Activated T-cell treated with anti-CD3 and anti-CD28 coated beads, Interleukin-2, amount 50 U/mL, for 4 hours (primary cell): ENCODE data around the gene CACNA1S. TPM values are rescaled to one million over a fixed set of nuclear protein-coding genes. Genes with fewer than 3 reads are reported as not detected.

Source experiments
- ATAC-seq, 2 donors: fragments of 200-7000 bp; cut with Tn5 transposase; one replicate each; pipeline ENCODE4 v1.10.0; 2021
- DNase-seq: peaks from one replicate; pipeline ENCODE4 v3.0.0-alpha.2; 2020
- H3K27me3 Mint-ChIP-seq: one replicate; pipeline ENCODE4 v1.8.0; 2021; ENCODE audit warnings: low read depth, mixed read lengths
- H3K36me3 Mint-ChIP-seq: one replicate; pipeline ENCODE4 v1.8.0; 2022; ENCODE audit warnings: mixed read lengths; ENCODE audit not compliant: insufficient read depth
- H3K4me1 Mint-ChIP-seq: one replicate; pipeline ENCODE4 v1.8.0; 2021; ENCODE audit warnings: low read depth, mixed read lengths
- H3K4me3 Mint-ChIP-seq: one replicate; pipeline ENCODE4 v1.8.0; 2021; ENCODE audit warnings: mild to moderate bottlenecking, moderate library complexity, mixed read lengths
- H3K9me3 Mint-ChIP-seq: one replicate; pipeline ENCODE4 v1.8.0; 2021; ENCODE audit warnings: mixed read lengths
- total RNA-seq, 3 donors: library from RNA; stranded (reverse); gene quantifications; one replicate each; pipeline ENCODE4 v1.2.1, GENCODE V29; 2021

The CACNA1S gene
- total RNA-seq, 3 donors from 2014 or later: not detected

DNA sequence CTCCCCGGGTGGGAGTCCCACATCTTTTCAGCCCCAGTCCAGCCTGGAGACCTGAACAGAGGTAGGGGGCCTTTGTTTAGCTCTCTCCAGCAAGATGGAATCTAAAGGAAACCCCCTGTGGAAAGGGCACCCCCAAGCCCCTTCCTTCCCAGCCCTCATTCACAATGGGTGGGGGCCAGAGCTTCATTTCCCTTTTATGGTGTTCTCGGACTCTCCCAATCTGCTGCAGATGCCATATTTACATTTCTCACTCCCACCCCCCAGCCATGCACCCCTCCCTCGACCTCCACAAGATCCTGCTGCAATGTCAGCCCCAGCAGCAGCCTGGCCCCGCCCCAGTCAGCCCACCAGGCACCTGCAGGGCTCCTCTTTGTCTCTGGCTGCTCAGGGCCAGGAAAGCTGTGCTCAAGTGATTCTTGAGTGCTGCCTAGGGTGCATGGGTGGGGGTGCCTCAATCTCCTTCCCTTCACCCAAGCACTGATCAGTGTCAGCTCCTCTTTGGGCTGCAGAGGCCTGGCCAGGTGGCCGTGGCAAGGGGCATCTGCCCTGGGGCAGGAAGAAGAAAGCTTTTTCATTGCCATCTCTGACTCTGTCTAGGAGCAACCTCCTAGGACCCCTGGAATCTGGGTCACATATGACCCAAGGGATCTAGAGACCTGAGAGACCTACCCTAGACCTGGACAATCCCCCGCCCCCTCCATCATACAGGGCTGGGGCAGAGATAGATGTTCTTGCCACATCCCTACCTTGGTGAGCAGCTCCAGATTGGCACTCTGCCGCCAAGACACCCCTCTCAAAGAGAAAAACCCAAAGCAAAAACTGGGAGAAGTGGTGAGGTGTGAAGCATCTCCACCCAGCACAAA lies 90.4 kb downstream of the CACNA1S start:
- no peak for DNase-seq
- no peaks in the 10 kb centered on the region for H3K27me3 Mint-ChIP-seq
- no peaks in the 10 kb centered on the region for H3K9me3 Mint-ChIP-seq
- H3K4me3 Mint-ChIP-seq: peak overlapping the region; percentile 96
- no peak for ATAC-seq
- peaks cover 7% of the 10 kb centered on the region for H3K36me3 Mint-ChIP-seq
- peaks cover 80% of the 10 kb centered on the region for H3K4me1 Mint-ChIP-seq

DNA sequence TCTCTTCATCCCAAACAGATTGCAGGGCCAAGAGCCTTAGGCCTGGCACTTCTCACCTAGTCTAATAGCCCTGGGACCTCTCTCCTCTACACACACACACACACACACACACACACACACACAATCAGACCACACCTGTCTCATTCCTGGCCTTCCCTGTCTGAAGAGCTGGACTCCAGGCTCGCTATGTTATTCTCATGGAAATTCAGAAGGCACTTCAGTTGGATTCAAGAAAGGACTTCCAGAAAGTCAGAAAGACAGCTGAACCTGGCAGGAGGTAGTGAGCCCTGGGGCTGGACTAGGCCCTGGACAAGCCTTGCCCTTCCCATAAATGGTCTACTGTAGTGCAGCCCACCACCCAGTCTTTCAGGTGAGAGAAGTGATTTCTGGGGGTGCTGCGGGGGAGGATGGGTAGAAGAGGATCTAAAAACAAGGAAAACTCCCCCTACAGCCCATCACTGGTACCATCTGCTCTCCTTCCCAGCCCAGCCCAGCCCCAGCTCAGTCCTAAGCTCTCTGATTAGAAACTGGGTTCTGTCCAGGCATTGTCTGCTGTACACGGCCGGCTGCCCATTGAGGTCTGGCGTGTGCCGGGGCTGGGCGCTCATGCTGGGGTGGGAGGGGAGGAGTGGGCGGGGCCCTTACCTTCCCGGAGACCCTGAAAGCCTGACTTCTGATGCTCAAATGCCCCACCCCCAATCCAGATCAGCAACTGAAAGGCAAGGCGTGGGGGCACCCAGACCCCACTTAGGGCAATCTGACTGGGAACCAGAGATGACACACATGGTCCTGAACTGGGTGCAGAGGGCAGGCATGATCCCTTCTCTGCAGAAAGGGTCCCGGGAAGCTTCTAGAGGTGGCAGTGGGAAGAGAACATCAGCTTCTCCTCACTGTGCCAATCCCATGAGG lies 91.3 kb downstream of the CACNA1S start:
- no peak for ATAC-seq
- H3K4me1 Mint-ChIP-seq: peaks cover 80% of the 10 kb centered on the region
- peak overlapping the region; percentile 96 for H3K4me3 Mint-ChIP-seq
- no peaks in the 10 kb centered on the region for H3K9me3 Mint-ChIP-seq
- peaks cover 7% of the 10 kb centered on the region for H3K36me3 Mint-ChIP-seq
- peak; percentile 32 for DNase-seq
- H3K27me3 Mint-ChIP-seq: no peaks in the 10 kb centered on the region

DNA sequence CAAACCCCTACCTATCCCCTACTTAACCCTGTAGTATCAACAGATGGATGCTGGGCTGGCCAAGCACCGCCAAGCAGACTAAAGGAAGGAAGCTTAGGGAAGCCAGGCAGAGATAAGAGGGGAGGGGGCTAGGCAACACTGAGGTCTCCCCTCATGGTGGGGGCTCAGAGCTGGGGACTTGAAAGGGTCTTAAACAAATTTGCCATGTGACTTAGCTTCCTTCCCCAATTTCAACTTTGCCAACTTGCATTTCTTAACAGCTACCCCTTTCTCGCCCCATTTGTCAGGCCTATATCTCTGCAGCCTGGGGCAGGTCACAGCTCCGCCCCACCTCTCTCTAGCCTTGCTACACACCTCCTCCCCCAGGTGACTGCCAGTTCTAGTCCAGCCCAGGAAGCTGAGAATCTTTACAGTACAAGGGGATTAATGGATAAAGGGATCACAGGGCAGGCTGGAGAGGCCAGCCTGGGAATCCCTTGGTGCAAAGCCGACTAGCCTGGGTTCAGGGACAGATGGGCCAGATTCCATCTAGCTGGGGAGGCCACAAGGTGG lies 92.1 kb downstream of the CACNA1S start:
- peaks cover 79% of the 10 kb centered on the region for H3K4me1 Mint-ChIP-seq
- no peak for ATAC-seq
- peak overlapping the region; percentile 96 for H3K4me3 Mint-ChIP-seq
- no peaks in the 10 kb centered on the region for H3K27me3 Mint-ChIP-seq
- H3K36me3 Mint-ChIP-seq: peaks cover 7% of the 10 kb centered on the region
- no peak for DNase-seq
- no peaks in the 10 kb centered on the region for H3K9me3 Mint-ChIP-seq

DNA sequence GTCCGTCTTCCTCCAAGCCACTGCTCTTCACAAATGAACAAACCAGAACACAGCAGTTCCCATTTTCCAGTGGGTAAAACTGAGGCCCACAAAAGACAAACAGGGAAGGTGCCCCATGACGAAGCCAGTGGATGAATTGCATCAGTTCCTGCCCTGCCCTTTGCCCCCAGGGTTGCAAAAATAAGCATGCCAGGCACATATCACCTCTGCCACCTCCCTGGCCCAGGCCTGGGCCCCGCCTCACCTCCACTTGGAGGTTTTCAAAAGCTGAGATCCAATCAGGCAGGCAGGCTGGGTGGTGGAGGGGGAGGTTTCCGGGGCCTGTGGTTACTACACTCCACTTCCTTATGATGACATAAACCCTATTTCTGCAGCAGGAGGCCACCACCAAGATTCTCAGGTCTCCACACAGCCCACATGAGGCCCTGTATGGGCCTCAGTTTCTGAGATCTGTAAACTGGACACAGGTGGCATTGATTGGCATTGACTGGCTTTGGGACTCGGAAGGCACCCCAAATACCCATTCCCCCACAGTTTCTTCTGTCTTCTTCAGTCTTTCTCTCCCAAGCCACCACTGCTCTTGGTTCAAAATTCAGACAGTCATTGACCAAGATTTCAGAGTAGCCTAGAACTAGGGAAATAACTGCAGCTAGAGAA lies 92.8 kb downstream of the CACNA1S start:
- H3K27me3 Mint-ChIP-seq: no peaks in the 10 kb centered on the region
- peaks cover 7% of the 10 kb centered on the region for H3K36me3 Mint-ChIP-seq
- peak; percentile 61 to 69 for ATAC-seq
- H3K4me1 Mint-ChIP-seq: peaks cover 83% of the 10 kb centered on the region
- peak; percentile 86 for DNase-seq
- peak overlapping the region; percentile 96 for H3K4me3 Mint-ChIP-seq
- H3K9me3 Mint-ChIP-seq: no peaks in the 10 kb centered on the region

DNA sequence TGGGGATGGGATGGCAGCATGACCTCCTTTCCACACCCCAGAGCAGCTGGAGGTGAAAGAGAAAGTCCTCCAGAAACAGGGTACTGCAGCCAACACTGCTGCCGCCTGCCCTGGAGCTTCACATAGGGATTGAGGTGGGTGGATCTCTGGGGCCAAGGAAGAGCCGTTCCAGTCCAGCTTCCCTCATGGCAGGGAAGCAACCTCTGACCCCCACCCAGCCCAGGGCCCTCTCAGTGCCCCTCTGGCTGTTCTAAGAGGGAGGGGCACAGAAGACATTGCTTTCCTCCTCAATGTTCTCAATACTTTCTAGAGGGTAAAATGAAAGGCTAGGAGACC lies 94.4 kb downstream of the CACNA1S start:
- H3K27me3 Mint-ChIP-seq: no peaks in the 10 kb centered on the region
- no peak for DNase-seq
- no peak for ATAC-seq
- H3K9me3 Mint-ChIP-seq: no peaks in the 10 kb centered on the region
- H3K4me1 Mint-ChIP-seq: peaks cover 91% of the 10 kb centered on the region
- H3K36me3 Mint-ChIP-seq: peaks cover 7% of the 10 kb centered on the region
- peak overlapping the region; percentile 55 for H3K4me3 Mint-ChIP-seq

DNA sequence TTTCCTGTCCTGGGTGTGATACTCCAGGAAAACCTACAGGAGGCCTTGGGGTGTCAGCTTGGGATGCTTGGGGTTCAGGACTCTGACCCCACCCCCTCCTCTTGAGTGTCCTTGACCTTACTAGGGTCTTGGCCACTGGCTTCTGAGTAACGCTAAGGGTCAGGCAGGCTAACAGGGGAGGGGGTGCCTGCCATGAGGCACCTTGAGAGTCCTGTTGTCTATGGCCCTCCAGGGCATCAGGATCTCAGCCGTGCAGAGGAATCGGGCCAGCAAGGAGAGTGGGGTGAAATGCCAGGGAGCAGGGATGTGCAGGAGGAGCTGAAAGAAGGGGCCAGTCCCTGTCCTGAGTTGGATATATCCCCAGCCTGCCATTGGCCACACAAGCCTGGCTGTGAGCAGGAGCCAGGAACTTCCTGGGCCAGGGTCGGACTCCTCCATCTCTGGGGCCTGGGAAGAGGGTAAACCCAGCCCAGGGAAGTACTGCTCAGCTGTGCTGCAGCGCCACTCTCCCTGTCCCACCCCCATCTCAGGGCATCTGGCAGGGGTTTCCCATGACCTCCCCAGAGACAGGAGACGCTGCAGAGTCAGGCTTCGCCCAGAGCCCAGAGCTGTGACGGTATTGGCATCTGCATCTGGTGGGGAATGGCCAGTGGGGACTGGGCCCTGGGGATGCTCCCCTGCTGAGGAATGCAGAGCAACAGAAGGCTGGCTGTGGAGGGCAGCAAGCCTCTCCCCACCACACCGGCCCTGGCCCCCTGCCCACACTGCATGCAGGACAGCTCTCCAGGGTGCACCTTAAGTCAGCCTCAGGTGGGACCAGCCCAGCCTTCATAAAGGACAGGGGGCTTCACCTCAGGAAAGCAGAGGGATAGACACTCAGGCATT lies 95.0 kb downstream of the CACNA1S start:
- ATAC-seq (no peak), DNase-seq (no peak)
- no peaks in the 10 kb centered on the region for H3K9me3 Mint-ChIP-seq
- no peaks in the 10 kb centered on the region for H3K27me3 Mint-ChIP-seq
- H3K4me3 Mint-ChIP-seq: no peak overlapping the region
- H3K4me1 Mint-ChIP-seq: peaks cover 91% of the 10 kb centered on the region
- H3K36me3 Mint-ChIP-seq: peaks cover 8% of the 10 kb centered on the region

DNA sequence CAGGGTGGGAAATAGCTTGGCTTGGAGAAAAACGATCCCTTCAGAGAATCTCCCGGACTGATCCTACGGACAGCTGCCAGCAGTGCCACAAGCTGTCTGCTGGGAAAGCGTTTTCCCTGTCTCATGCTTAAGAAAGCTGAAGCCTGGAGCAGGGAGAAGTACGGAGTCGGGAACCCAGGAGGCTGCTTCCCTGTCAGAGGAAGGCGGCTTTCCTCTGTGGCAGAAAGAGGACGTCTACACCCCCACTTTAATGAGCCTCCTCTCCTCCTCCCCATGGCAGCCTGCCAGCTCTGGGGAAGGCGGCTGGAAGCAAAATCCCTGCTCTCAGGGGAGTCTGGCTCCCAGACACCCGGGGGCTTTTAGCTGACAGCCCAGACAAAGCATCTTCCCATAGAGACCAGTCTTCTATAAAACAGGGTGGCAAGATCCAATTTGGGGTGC lies 96.0 kb downstream of the CACNA1S start:
- Mint-ChIP-seq H3K4me1 (peaks cover 91% of the 10 kb centered on the region), H3K4me3 (no peak overlapping the region), H3K36me3 (peaks cover 8% of the 10 kb centered on the region), H3K9me3 (no peaks in the 10 kb centered on the region), H3K27me3 (no peaks in the 10 kb centered on the region)
- DNase-seq (no peak), ATAC-seq (no peak)

DNA sequence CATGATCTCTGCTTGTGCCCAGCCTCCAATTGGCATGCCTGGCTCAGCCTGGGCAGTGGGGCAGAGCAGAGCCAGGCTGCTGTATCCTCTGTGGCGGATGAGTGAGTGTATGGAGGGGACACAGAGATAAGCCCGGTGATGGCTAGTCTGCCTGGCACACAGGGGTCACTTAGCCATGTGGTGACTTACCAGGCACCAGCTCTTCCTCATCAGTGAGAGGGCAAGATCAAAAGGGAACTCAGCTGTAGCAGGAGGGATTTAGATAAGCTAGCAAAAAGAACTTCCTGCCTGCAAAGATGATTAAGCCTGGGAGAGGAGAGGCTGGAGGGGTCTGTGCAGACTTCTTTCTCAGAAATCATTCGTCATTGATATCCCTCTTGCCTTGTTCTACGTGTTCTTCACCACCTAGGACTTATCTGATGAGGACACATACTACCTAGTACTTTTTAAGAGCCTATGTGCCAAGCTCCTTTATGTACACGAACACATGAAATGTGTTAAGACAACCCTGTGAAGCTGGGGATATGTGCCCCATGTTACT lies 96.6 kb downstream of the CACNA1S start:
- Mint-ChIP-seq H3K9me3 (no peaks in the 10 kb centered on the region), H3K4me1 (peaks cover 90% of the 10 kb centered on the region), H3K36me3 (peaks cover 8% of the 10 kb centered on the region), H3K4me3 (peak overlapping the region; percentile 17), H3K27me3 (no peaks in the 10 kb centered on the region)
- DNase-seq: no peak
- peak; percentile 27 to 56 for ATAC-seq

DNA sequence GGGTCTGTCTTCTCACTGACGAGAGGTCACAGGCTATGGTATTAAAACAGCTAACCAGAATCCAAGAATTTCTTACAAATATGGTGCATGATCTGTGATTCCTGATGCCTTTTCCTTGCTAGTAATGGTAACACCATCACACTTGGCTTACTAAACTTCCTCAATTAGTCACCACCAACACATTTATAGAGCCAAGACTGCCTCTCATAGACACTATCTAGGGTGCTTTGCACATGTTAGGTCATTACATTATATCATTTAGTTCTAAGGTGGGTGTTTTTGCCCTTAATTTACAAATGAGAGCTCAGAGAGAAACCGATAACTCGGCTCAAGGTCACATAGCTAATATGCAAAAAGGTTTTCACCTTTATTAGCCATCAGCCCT lies 97.4 kb downstream of the CACNA1S start:
- DNase-seq (no peak), ATAC-seq (no peak)
- Mint-ChIP-seq H3K27me3 (no peaks in the 10 kb centered on the region), H3K36me3 (peaks cover 8% of the 10 kb centered on the region), H3K4me3 (no peak overlapping the region), H3K9me3 (no peaks in the 10 kb centered on the region), H3K4me1 (peaks cover 86% of the 10 kb centered on the region)

DNA sequence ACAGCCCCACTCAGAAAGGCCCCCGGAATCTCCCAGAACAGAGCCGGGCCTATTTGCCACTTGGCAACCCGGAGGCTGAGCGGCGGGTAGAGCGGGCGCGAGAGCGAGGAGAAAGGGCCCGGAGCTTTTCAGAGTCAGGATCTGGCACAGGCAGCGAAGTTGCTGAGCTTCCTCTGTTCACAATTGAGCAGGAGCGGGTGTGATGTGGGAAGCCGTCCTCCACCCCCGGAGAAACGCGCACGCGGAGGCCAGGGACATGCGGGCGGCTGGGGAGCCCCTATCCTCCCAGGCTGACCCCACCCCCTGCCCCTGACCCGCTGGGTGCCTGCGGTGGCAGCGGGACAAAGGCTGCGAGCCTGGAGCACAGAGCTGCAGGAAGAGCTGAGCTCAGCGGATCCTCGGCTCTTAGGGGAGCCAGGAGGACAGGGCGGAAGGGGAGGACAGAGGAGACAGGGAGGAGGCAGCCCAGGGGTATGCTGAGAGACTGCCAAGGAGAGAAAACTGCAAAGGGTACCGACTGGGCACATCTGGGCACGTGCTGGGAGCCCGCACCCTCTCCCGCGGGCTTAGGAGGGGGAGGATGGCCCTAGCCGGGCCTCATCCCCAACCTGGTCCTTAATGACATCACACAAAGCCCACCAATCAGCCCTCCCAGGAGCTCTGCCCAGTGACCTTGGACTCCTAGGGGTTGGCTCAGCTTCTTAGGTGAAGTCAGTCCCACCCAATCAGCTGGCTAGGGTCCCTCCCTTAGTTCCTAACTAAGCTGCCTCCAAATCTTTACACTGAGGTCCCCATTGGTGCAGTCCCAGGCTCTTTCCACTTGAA lies 98.0 kb downstream of the CACNA1S start:
- Mint-ChIP-seq H3K27me3 (no peaks in the 10 kb centered on the region), H3K4me3 (no peak overlapping the region), H3K4me1 (peaks cover 85% of the 10 kb centered on the region), H3K36me3 (peaks cover 9% of the 10 kb centered on the region), H3K9me3 (no peaks in the 10 kb centered on the region)
- no peak for ATAC-seq
- DNase-seq: no peak

DNA sequence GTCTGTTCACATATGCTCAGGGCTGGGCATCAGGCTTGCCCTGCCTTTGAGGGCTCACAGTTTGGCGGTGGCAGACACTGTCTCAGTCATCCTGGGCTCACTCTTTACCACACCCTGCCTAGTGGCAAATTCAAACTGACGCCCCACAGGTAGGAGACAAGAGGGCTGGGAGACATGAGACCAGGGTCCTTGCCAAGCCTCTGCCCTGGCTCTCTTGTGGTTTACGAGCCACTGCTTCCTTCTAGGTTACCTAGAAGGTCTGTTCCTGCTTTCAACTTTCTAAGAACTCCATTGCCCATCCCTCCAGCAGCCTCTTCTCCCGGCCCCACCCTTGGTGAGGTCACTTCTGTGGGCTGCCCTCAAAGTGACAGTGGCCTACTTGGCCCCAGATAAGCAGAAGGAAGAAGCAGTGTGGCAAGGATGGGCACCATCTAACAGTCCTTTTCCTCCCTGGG lies 99.2 kb downstream of the CACNA1S start:
- H3K27me3 Mint-ChIP-seq: no peaks in the 10 kb centered on the region
- no peaks in the 10 kb centered on the region for H3K9me3 Mint-ChIP-seq
- H3K36me3 Mint-ChIP-seq: peaks cover 5% of the 10 kb centered on the region
- no peak overlapping the region for H3K4me3 Mint-ChIP-seq
- ATAC-seq: peak in 1 of 2 donors; percentile 16
- H3K4me1 Mint-ChIP-seq: peaks cover 81% of the 10 kb centered on the region
- no peak for DNase-seq

DNA sequence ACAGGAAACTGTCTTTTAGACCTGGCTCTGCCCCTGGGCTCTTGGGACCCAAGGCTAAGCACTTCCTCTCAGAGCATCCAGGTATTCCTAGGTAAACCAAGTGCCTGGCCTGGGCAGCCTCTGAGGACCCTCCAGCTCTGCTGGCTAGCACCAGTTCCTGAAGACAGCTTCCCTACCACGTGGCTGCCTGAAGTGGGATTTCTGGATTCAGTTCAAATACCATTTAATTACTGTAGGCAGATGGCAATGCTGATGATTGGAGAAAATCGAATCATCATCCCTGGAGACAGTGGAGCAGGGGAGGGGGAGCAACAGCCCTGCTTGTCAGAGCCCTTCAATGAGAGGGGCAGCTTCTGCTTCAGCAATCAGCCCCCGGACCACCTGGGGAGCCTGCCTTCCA lies 100.6 kb downstream of the CACNA1S start:
- Mint-ChIP-seq H3K4me1 (peaks cover 67% of the 10 kb centered on the region), H3K9me3 (no peaks in the 10 kb centered on the region), H3K36me3 (peaks cover 4% of the 10 kb centered on the region), H3K4me3 (no peak overlapping the region), H3K27me3 (no peaks in the 10 kb centered on the region)
- DNase-seq (no peak), ATAC-seq (no peak)
